Thyroid gland (tissue), 4 donors: ENCODE results near the gene GNMT.

Source experiments
- POLR2A ChIP-seq, 2 donors: fragments of 450-650 bp; IDR thresholded peaks; one replicate each; pipeline ENCODE4 v1.6.1; 2017; ENCODE audit warnings: antibody characterized with exemption in 2 of 2, mild to moderate bottlenecking in 2 of 2, moderate library complexity in 1 of 2
- TF ChIP-seq, protein P1 (sequence below), 6 experiments: fragments of 200-600 bp in 3 of 6; fragments of 450-650 bp in 3 of 6; sonication (generic) in 3 of 6; IDR thresholded peaks; one replicate each; pipeline ENCODE4 v1.5.1; 2016 to 2019; ENCODE audit warnings: antibody characterized with exemption in 6 of 6, mild to moderate bottlenecking in 2 of 6, inconsistent platforms in 1 of 6, moderate library complexity in 1 of 6

DNA sequence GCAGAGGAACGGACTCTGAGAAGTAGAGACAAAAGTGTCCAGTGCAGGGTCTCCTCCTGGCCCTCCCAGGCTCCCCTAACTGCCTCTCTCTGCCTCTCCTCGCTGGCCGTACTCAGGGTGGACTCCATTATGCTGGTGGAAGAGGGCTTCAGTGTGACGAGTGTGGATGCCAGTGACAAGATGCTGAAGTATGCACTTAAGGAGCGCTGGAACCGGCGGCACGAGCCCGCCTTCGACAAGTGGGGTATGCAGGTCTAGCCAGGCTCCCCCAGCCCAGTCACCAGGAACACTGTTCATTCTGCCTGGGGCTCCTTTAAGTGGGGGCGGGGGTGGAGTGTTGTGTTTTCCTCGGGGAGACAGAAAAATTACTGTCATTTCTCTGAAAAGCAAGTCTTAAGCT lies 1.5 kb downstream of the GNMT start:
- TF ChIP-seq, protein P1, sequence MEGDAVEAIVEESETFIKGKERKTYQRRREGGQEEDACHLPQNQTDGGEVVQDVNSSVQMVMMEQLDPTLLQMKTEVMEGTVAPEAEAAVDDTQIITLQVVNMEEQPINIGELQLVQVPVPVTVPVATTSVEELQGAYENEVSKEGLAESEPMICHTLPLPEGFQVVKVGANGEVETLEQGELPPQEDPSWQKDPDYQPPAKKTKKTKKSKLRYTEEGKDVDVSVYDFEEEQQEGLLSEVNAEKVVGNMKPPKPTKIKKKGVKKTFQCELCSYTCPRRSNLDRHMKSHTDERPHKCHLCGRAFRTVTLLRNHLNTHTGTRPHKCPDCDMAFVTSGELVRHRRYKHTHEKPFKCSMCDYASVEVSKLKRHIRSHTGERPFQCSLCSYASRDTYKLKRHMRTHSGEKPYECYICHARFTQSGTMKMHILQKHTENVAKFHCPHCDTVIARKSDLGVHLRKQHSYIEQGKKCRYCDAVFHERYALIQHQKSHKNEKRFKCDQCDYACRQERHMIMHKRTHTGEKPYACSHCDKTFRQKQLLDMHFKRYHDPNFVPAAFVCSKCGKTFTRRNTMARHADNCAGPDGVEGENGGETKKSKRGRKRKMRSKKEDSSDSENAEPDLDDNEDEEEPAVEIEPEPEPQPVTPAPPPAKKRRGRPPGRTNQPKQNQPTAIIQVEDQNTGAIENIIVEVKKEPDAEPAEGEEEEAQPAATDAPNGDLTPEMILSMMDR (IDR thresholded peaks at IDR 0.05): no peak
- no peak for TF ChIP-seq POLR2A (IDR thresholded peaks at IDR 0.05)
